Suprapubic skin (tissue), 4 donors: ENCODE measurements around the gene C7.

ENCODE experiments used
- EP300 ChIP-seq: sonication (generic); formaldehyde crosslinking; IDR thresholded peaks from one replicate; pipeline ENCODE4 v1.6.1; 2017; ENCODE audit warnings: antibody characterized with exemption
- POLR2A ChIP-seq, 2 donors: fragments of 450-650 bp; IDR thresholded peaks; one replicate each; pipeline ENCODE4 v1.6.1; 2017; ENCODE audit warnings: antibody characterized with exemption in 2 of 2, mild to moderate bottlenecking in 2 of 2, moderate library complexity in 2 of 2
- POLR2AphosphoS5 ChIP-seq, 3 donors: sonication (generic); formaldehyde crosslinking; IDR thresholded peaks; one replicate each; pipeline ENCODE4 v1.6.1; 2017; ENCODE audit warnings: antibody characterized with exemption in 3 of 3
- TF ChIP-seq, protein P1 (sequence below), 2 donors: fragments of 200-600 bp in 1 of 2; fragments of 450-650 bp in 1 of 2; sonication (generic) in 1 of 2; IDR thresholded peaks; one replicate each; pipeline ENCODE4 v1.5.1; 2016 to 2019; ENCODE audit warnings: antibody characterized with exemption in 2 of 2, mild to moderate bottlenecking in 1 of 2, moderate library complexity in 1 of 2

DNA sequence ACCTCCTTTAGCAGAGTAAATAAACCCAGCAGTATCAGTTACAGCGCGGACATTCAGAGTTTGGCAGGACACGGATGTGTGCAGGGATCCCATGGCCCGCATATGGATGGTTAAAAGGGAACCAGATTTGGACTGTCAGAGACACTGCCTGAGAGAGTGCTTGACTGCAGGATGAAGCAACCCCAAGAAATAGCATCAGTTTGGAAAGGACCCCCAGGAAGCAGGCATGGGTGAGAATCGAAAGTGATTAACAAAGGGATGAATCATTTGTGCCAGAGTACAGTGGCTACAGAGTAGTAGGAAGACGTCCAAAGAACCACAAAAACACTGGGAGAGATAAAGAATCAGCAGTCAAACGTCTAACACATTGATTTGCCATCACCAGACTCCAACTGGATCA lies 5.5 kb downstream of the C7 start:
- TF ChIP-seq POLR2AphosphoS5 (IDR thresholded peaks at IDR 0.05) (no peak), POLR2A (IDR thresholded peaks at IDR 0.05) (no peak), EP300 (no peak)
- TF ChIP-seq, protein P1, sequence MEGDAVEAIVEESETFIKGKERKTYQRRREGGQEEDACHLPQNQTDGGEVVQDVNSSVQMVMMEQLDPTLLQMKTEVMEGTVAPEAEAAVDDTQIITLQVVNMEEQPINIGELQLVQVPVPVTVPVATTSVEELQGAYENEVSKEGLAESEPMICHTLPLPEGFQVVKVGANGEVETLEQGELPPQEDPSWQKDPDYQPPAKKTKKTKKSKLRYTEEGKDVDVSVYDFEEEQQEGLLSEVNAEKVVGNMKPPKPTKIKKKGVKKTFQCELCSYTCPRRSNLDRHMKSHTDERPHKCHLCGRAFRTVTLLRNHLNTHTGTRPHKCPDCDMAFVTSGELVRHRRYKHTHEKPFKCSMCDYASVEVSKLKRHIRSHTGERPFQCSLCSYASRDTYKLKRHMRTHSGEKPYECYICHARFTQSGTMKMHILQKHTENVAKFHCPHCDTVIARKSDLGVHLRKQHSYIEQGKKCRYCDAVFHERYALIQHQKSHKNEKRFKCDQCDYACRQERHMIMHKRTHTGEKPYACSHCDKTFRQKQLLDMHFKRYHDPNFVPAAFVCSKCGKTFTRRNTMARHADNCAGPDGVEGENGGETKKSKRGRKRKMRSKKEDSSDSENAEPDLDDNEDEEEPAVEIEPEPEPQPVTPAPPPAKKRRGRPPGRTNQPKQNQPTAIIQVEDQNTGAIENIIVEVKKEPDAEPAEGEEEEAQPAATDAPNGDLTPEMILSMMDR (IDR thresholded peaks at IDR 0.05): no peak
